Stimulated activated CD8-positive, alpha-beta memory T cell treated with anti-CD3 and anti-CD28 coated beads, Interleukin-7, amount 100 ng/mL, for 4 hours (primary cell): ENCODE data around the gene CACNA1G.

Experiments
- DNase-seq, 2 donors: peaks; one replicate each; pipeline ENCODE4 v3.0.0-alpha.2; 2020; ENCODE audit warnings: low read depth in 2 of 2

Gene CACNA1G

GRCh38 chr17:50533720-50534148, 26.8 kb upstream of the CACNA1G start:
- DNase-seq, result no peak

DNA sequence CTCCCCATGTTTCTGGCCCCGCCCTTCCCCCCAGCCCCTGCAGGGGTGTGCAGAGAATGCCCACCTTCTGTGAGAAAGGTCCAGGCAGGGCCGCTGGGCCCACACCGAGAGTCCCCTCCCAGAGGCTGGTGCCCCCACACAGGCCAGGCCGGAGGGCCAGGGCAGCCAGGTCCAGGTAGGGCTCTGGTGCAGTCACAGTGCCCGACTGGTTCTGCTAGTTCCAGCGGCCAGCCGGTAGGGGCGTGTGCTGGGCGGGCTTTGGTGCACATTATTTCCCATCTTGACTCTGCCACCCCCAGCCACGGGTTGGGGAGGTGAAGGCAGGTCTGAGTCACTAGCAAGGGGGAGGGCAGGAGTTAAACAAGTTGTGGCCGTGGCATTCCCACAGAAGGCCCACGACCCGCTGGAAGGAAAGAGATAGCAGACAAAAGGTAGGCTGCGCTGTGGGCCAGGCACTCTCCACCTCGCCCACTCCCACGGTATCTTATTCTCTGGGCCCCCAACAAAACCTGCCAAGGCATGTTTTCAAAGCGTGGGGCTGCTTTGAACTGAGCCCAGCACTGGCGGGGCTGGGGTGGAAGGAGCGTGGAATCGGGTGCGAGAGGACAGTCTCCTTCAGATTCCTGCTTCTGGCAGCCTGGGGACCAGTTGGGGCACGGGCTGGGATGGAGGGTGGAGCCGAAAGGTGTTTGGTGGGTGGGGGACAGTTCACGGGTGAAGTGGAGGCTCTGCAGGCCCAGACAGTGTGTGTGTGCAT, 26.1 kb upstream of the CACNA1G start:
- DNase-seq, result peak in 1 of 2 donors; percentile 20

DNA sequence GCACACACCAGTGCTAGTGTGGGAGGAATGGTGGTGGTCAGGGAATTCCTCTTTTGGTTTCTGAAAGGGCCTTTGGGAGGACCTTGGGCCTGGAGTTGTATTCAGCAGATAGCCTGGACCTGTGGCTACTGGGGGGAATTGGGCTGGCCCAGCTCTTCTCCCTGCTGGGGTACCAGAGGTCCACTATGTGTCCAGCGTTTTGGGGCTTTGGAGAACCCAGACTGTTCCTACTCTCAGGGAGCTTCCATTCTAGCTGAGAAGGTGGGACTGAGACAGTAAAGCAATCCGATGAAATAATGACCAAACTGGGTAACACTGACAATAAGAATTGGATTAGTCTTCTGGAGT, 25.6 kb upstream of the CACNA1G start:
- DNase-seq, result no peak

DNA sequence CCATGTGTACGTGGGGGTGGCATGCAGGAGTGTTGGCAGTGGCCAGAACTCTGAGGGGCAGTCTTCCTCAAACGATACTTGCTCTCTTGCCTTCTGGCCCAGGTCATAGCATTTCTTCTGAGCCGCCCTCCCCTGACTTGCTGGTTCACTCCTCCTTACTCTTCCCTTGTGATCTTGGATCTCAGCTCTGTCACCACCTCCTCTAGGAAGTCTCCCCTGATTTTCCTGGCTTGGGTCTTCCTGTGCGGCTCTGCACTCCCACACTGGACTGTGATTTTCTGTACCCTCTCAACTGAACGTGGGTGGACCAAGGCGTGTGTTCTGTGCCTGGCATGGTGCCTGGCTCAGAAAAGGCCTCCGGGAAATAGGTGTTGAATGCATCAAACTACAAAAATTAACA, 25.1 kb upstream of the CACNA1G start:
- no peak for DNase-seq

DNA sequence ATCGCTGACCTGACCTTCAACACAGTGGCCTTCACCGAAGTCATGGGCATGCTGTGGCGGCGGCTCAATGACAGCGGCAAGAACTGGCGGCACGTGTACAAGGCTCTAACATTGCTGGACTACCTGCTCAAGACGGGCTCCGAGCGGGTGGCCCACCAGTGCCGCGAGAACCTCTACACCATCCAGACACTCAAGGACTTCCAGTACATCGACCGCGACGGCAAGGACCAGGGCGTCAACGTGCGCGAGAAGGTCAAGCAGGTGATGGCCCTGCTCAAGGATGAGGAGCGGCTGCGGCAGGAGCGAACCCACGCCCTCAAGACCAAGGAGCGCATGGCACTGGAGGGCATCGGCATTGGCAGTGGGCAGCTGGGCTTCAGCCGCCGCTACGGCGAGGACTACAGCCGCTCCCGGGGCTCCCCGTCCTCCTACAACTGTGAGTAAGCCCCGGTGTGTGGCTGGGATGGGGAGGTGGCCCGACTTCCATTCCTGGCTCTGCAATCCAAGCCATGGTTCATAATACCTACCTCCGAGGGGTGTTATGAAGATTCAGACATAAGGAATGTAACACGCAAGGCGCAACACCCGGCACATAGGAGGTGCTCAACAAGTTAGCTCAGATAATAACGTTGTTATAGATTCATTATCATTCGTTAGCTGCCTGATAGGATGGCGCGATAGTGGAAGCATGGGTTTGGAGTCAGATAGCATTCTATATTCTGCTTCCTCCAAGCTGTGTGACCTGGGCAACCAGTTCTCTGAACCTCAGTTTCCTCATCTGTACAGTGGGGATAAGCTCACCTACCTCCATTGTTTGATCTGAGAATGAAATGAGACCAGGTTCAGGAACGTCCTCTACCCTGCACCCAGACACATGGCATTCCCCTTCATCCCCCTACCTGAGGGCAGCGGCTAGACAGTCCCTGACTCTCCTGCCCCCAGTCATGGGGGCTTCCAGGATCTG, 23.6 kb upstream of the CACNA1G start:
- no peak for DNase-seq

GRCh38 chr17:50537721-50538548, 22.6 kb upstream of the CACNA1G start:
- no peak for DNase-seq

- DNase-seq, result no peak
Measured at GRCh38 chr17:50538549-50539410, 21.7 kb upstream of the CACNA1G start.

DNA sequence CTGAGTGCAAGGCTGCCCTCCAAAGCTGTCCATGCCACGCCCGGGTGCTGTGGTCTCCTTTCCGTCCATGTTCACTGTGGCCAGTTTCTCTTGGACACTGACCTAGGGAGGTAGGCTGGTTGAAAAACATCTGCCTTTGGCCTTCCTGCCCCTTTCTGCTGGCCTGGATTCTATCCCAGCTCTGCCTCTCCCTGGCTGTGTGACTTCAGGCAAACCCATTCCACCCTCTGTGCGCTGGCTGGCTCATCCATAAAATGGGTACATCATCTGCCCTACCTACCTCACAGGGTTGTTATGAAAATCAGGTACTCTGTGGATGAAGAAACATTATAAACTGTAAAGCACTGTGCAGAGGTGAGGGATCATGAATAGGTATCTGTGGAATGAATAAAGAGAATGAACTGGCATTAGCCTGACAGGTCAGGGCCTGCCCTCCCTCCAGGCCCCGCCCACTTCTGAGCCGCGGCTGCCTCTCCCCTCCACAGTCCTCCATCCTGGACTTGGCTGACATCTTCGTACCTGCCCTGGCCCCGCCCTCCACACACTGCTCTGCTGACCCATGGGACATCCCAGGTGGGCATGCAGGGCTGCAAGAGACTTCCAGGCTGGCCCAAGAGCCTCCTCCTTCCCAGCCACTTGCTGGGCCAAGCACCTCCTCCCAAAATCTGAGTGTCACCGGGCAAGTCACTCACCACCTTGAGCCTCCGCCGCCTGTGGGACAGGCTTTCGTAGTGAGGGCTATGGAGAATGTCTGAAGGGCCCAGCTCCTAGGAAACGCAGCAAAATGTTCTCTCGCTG, 20.6 kb upstream of the CACNA1G start:
- DNase-seq, result no peak

DNA sequence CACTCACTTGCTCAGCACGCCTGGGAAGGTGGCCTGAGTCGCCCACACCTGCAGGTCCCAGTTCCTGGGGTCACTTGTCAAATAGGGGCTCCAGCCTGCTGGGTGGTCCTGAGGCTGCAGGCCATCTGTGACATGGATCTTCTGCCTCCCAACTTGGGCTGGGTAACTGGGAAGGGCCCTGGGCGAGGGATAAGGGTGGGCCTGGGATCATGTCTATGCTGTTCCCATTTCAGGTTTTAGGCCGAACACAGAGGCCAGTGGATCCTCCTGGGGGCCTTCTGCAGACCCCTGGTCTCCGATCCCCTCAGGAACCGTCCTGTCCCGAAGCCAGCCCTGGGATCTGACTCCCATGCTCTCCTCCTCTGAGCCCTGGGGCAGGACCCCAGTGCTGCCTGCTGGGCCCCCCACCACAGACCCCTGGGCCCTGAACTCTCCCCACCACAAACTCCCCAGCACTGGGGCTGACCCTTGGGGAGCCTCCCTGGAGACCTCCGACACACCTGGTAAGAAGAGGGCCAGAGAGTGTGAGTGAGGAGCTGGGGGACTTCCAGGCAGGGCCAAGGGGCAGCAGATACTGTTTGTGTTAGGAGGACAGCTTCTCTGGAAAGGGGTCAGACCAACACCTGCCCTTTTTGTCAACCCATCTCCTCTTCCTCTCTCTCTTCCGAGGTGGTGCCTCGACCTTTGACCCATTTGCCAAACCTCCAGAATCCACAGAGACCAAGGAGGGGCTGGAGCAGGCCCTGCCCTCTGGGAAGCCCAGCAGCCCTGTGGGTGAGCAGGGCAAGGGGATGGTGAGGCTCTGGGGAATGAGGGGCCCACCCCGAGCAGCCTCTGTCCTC, 19.7 kb upstream of the CACNA1G start:
- no peak for DNase-seq

DNA sequence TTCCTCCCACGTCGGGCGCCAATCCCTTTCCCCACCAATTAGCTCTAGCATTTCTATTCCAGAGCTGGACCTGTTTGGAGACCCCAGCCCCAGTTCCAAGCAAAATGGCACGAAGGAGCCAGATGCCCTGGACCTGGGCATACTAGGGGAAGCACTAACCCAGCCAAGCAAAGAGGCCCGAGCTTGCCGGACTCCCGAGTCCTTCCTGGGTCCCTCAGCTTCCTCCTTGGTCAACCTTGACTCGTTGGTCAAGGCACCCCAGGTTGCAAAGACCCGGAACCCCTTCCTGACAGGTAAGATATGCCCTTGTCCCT, 19.2 kb upstream of the CACNA1G start:
- DNase-seq, result no peak

DNA sequence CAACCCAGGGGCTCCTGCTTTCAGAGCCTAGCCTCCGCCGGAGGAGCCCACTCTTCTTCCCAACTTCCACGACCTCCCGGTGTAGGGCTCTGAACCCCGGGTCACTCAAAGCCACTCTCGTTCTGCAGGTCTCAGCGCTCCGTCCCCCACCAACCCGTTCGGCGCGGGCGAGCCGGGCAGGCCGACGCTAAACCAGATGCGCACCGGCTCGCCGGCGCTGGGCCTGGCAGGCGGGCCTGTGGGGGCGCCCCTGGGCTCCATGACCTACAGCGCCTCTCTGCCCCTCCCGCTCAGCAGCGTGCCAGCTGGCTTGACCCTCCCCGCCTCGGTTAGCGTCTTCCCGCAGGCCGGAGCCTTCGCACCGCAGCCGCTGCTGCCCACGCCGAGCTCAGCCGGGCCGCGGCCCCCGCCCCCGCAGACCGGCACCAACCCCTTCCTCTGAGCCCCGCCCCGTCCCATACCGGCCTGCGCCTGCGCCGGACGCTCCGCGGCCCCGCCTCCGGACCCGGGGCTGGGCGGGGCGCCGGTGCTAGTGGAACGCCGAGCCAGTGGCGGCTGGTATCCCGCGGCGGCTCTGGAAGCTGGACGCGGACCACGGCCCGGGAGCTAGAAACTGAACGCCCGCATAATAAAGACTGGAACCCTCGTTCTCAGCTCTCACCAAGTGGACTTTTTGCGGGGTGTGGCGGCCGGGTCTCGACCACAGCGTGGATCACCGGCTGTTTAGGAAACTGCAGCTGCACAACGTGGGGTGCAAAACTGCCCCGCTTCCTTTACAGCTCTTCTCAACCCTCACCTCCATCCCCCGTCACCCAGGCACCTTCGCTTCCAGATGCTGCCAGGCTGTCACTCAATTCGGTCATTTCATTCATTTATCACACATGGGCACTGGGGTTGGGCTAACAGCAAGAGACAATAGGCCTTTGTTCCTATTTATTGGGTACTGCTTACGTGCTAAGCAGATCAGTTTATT, 18.5 kb upstream of the CACNA1G start:
- DNase-seq, result peak; percentile 59 to 78

DNA sequence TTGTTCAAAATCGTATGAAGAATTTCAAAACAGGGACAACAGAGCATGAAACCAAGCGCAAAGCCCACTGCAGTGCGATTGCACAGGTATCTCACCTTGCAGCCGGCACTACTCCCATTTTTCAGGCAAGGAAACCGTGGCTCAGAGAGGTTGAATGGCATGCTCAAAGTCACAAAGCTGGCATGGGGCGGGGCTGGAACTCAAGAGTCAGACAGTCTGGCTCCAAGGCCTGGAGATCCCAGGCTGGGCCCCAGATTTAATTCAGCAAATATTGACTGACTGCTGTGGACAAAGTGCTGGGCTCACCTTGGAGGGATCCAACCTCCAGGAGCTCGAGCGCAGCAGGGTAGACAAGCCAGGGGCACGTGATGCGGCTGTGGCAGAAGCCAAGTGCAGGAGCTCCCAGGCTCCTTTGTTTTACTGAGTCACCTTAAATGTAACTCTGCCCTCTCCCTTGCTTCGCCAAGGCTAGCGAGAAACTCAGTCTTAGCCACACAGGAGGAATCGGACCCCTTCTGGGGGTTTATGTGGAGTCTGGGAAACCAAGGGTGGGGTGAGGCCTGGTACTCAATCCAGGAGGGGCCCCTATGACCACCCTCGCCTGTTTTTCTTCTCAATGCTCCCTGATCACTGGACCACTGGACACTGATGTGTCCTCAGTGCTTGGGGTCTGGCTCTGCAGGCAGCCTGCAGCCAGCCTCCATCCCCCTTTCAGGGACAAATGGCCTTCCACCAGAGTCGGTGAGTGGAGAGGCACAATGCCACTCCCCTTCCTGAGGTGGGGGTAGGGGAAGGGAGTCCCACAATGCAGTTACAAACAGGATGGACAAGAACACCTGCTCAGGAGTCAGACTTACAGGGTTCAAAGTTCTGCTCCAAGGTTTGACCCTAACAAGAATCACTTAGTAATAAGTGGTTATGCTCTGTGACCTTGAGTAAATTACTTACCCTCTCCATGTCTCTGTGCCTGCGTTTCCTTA, 17.4 kb upstream of the CACNA1G start:
- no peak for DNase-seq

- DNase-seq, result no peak
Measured at GRCh38 chr17:50544516-50544915, 16.0 kb upstream of the CACNA1G start.

- DNase-seq, result no peak
Measured at GRCh38 chr17:50545311-50545710, 15.2 kb upstream of the CACNA1G start.

- no peak for DNase-seq
Measured at GRCh38 chr17:50546701-50547034, 13.8 kb upstream of the CACNA1G start.

DNA sequence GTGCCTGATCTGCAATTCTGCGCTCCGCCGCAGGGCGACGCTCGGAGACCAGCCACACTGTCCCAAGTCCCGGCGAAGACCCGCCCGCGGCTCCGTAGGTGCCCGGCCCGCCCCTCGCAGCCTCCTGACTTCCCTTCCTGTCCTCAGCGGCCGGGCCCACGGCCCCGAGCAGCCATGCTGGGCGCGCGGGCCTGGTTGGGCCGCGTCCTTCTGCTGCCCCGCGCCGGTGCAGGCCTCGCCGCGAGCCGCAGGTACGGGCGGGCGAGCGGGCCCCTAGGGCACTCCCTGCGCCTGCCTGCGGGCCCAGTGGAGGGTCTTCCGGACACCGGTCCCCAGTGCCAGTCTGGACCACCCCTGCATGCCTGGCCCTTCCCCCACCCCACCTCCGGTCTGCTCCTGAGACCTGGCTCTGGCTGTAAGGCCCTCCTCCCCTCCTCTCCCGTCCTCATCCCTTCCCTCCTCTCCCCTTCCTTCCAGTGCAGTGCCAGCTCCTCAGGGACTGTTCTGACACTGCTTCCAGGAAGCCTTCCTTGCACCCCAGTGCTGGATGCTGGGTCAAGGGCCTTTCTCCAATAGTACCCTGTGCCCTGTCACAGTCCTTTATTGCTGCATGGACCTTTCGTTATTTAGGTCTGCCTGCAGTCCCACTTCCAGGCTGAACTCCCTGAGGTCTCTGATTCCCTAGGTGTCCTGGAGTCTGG, 13.3 kb upstream of the CACNA1G start, which contains the start of gene SPATA20:
Gene SPATA20, plus strand, starts transcription at position 140 of the 701 bp plus-strand sequence. Its CDS starts 35 bp downstream, at position 175.
- peak; percentile 65 to 73 for DNase-seq

- DNase-seq, result no peak
Measured at GRCh38 chr17:50547736-50548083, 12.8 kb upstream of the CACNA1G start.
